Colon (tissue), 2 donors: ENCODE results near the gene ANKS1B.
"Not testable (repeated sequence)": the region's sequence is repeated elsewhere in the genome, so short reads cannot be mapped to it uniquely, and the experiment has no call there.

Experiments
- FAIRE-seq: peaks from 2 replicates; lab custom pipeline; 2012; peaks lifted over from hg19 to GRCh38; lab: Jason Lieb, UNC
- donor health status: control.
- donor health status: control.

Gene ANKS1B

GRCh38 chr12:99372257-99372920, 612.3 kb downstream of the ANKS1B start:
- FAIRE-seq: no peak

- no peak for FAIRE-seq
These were observed 614.2 kb downstream of the ANKS1B start for GRCh38 chr12:99370421-99371138.

DNA sequence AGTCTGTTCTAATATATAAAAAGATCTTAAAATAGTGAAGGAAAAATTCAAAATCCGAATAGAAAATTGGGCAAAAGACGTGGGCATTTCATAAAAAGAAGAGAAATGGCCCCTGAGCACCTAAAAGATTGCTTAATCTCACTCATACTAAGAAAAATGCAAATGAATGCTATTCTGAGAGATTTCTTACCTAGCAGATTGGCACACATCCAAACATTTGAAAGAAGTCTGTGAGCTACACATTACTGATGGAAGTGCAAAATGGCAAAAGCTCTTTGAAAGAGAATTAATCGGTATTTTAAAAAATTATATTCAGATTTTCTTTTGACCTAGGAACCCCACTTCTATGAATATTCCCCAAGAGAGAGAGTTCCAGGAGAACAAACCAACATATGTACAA, 617.6 kb downstream of the ANKS1B start:
- no peak for FAIRE-seq

GRCh38 chr12:99352269-99352668, 632.5 kb downstream of the ANKS1B start:
- FAIRE-seq: no peak

DNA sequence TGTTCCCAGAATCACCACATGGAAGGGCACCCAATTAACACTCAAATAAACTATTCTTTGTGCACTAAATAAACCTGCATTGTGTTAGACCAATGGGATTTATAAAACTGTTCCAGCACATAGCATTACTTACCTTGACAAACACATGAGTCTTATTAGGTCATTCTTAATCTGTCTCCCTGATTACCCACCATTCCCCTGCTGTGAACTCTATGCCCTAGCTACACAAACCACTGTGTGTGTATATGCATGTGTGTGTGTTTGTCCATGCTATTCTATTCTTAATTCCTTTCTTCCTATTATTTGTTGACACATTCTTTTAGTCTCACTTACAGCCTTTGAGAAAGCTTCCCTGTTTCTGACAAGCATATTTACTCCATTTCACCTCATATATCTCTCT, 640.8 kb downstream of the ANKS1B start:
- no peak for FAIRE-seq

GRCh38 chr12:99339663-99340062, 645.1 kb downstream of the ANKS1B start:
- FAIRE-seq: no peak

- FAIRE-seq: no peak
These were observed 650.3 kb downstream of the ANKS1B start for GRCh38 chr12:99334285-99335056.

GRCh38 chr12:99332936-99333591, 651.7 kb downstream of the ANKS1B start:
- no peak for FAIRE-seq

GRCh38 chr12:99330216-99330615, 654.5 kb downstream of the ANKS1B start:
- no peak for FAIRE-seq

DNA sequence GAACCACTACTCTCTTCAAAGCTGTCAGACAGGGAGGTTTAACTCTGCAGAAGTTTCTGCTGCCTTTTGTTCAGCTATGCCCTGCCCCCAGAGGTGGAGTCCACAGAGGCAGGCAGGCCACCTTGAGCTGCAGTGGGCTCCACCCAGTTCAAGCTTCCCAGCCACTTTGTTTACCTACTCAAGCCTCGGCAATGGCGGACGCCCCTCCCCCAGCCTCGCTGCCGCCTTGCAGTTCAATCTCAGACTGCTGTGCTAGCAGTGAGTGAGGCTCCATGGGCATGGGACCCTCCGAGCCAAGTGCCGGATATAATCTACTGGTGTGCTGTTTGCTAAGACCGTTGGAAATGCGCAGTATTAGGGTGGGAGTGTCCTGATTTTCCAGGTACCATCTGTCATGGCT, 663.5 kb downstream of the ANKS1B start:
- FAIRE-seq: not testable (repeated sequence)

- no peak for FAIRE-seq
These were observed 673.4 kb downstream of the ANKS1B start for GRCh38 chr12:99311373-99311772.

- no peak for FAIRE-seq
These were observed 674.9 kb downstream of the ANKS1B start for GRCh38 chr12:99309812-99310211.

DNA sequence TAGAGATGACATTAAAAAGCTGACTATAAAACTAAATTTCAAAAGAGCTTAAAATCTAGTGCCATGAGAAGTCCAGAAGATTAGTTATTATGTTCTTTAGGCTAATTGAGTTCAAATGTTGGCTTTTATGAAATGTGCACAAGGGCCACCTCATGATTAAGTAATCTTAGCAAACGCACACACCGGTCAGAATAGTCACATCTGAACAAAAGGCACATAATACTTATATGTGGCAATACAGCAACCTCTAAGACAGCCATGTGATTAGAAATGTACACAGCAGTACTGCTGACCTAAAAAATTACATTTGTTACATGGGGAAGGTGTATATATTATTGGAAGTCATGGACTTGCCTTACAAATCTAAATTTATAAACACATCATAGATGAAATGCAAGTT, 681.9 kb downstream of the ANKS1B start:
- FAIRE-seq: no peak

GRCh38 chr12:99287136-99287535, 697.6 kb downstream of the ANKS1B start:
- no peak for FAIRE-seq

- no peak for FAIRE-seq
These were observed 700.6 kb downstream of the ANKS1B start for GRCh38 chr12:99284161-99284560.

GRCh38 chr12:99282624-99283023, 702.1 kb downstream of the ANKS1B start:
- no peak for FAIRE-seq

DNA sequence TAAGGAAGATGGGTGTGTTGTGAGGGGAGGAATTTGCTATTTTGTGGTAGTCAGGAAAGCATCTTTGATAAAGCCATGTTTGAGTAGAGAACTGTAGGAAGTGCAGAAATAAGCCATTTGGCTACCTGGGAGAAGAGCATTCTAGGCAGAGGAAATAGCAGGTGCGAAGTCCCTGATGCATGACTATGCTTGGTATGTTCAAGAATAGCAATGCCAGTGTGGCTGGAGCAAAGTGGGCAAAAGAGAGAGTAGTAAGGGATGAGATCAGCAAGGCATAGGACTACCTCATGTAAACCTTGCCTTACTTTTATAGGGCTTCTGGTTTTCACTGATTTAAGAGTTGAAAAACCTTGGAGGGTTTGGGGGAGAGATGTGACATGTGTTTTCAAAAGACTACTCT, 702.6 kb downstream of the ANKS1B start:
- no peak for FAIRE-seq

DNA sequence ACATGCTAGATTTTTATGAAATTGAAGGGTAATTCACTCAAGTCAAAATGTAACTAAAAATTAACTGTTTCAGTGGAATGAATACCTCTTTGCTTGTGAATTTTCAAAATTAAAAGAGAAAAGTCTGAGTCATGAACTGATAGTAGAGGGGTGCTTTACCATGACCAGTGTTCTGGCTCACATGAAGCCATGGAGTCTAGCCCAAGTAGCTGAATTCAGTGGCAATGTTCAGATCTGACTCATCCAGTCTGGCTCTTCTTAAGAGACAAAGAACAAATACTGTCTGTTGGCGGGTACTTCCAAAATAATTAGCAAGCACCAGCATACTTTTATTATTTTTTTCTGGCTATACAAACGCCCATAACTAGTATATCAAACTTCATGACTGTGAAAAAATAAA, 703.5 kb downstream of the ANKS1B start:
- no peak for FAIRE-seq

- FAIRE-seq: no peak
These were observed 705.8 kb downstream of the ANKS1B start for GRCh38 chr12:99278899-99279298.

DNA sequence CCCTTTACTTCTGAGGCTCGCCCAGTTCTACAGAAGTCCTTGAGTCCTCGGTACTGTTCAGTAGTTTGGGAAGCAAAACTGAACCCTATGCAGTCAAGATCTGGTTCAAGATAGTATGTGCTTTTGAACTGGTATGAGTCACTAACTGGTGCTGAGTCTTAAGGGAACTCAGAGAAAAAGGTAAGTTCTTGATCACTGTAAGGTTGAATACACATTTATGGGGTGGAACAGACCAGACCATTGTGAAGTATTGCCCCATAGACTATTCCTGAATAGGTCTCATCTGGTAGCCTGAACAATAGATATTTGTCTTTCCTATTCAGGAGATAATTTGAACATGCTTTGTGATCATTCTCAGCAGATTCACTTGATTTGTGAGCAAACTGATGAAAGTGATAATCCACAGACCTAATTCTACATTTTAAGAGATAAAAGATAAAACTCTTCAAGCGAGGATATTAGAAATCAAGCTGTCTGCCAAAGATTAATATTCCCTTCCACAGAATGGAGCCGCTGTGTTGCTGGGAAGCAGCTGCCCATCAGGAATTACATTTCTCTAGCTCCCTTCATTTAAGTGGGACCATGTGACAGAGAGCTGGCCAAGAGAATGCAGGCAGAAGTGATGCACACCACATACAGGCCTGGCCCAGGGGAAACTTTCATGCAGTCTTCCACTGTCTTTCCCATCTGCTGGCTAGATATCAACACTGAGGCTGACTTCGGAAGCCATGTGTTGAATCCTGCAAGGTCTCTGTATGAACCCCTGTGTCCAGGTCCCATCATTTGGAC, 707.0 kb downstream of the ANKS1B start:
- no peak for FAIRE-seq

DNA sequence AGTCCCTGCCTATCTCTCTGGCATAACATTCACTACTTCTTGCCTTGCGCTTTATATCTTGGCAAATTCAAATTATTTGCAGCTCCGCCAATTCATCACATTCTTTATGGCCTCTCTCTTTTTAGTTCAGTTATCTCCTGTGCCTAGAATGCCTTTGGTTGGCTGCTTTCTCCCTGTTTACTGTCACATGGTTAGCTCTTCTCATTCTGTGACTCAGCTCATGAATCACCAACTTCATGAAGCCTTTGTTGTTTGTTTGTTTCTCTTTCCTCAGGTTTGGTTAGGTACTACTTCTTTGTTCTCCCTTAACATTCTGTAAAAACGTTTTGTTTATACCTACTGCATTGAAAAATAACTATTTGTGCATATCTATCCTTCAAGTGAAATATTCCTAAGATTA, 713.7 kb downstream of the ANKS1B start:
- no peak for FAIRE-seq

DNA sequence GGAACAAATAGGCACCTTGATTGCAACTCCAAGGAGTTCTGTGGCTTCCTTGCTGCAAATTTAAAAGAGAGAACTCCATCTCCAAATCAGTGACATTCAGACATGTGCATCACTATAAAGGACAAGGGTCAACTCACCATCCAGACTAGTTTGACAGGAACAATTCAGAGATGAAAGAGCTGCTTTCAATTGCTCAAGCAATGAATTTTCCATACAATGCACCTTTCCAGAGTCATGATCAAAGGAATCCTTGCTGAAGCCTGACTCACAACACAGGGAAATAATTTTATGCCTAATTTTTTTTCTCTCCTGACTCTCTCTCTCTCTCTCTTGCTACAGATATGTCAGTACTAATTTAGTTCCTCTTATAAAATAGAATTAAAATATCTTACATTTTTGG, 717.7 kb downstream of the ANKS1B start:
- FAIRE-seq: no peak
